GM23338 (cell line): ENCODE data around the gene FBXO38. TPM values are rescaled to one million over a fixed set of nuclear protein-coding genes. Genes with fewer than 3 reads are reported as not detected.
A peak's percentile ranks its signal among the peaks of the same experiment; 100 is the strongest.

ENCODE experiments used
- ATAC-seq: fragments of 200-7000 bp; cut with Tn5 transposase; 3 replicates; pipeline ENCODE4 v1.9.1; 2020
- DNase-seq: peaks from one replicate; pipeline ENCODE4 v3.0.0-alpha.2; 2015; ENCODE audit warnings: low spot score
- H2AFZ ChIP-seq: fragments of 200-600 bp; sonication (generic); 2 replicates; pipeline ENCODE4 v1.8.0; 2016; ENCODE audit warnings: antibody characterized with exemption, mild to moderate bottlenecking, moderate library complexity
- H3F3A ChIP-seq: fragments of 200-600 bp; sonication (generic); replicated peaks from 2 replicates; pipeline ENCODE4 v1.8.0; 2017; ENCODE audit warnings: antibody characterized with exemption, mixed run types, low read depth
- H3K27ac ChIP-seq: fragments of 200-600 bp; sonication (generic); 2 replicates; pipeline ENCODE4 v1.6.1; 2016; ENCODE audit warnings: low read depth
- H3K27me3 ChIP-seq: fragments of 200-600 bp; sonication (generic); 2 replicates; pipeline ENCODE4 v1.8.0; 2016; ENCODE audit warnings: mild to moderate bottlenecking, mixed run types, moderate library complexity; ENCODE audit not compliant: insufficient read depth
- H3K36me3 ChIP-seq: fragments of 200-600 bp; sonication (generic); 2 replicates; pipeline ENCODE4 v1.8.0; 2016; ENCODE audit warnings: mild to moderate bottlenecking; ENCODE audit not compliant: insufficient read depth
- H3K4me1 ChIP-seq: fragments of 200-600 bp; sonication (generic); 2 replicates; pipeline ENCODE4 v1.8.0; 2016; ENCODE audit warnings: mild to moderate bottlenecking, moderate library complexity; ENCODE audit not compliant: insufficient read depth
- H3K4me2 ChIP-seq: fragments of 200-600 bp; sonication (generic); 2 replicates; pipeline ENCODE4 v1.7.1; 2017; ENCODE audit warnings: mixed run types
- H3K4me3 ChIP-seq: fragments of 200-600 bp; sonication (generic); 2 replicates; pipeline ENCODE4 v1.6.1; 2016; ENCODE audit warnings: mixed run types
- H3K79me2 ChIP-seq: fragments of 200-600 bp; sonication (generic); replicated peaks from 2 replicates; pipeline ENCODE4 v1.8.0; 2017; ENCODE audit warnings: mild to moderate bottlenecking; ENCODE audit not compliant: insufficient read depth
- H3K9me2 ChIP-seq: fragments of 200-600 bp; sonication (generic); 2 replicates; pipeline ENCODE4 v1.8.0; 2017; ENCODE audit not compliant: insufficient read depth
- H4K20me1 ChIP-seq: fragments of 200-600 bp; sonication (generic); replicated peaks from 2 replicates; pipeline ENCODE4 v1.8.0; 2017; ENCODE audit warnings: mild to moderate bottlenecking; ENCODE audit not compliant: insufficient read depth
- H3K27ac Mint-ChIP-seq: 2 replicates; pipeline ENCODE4 v1.8.0; 2020; ENCODE audit warnings: inconsistent platforms, mild to moderate bottlenecking, moderate library complexity, mixed read lengths
- H3K27me3 Mint-ChIP-seq: 3 replicates; pipeline ENCODE4 v1.8.0; 2022; ENCODE audit warnings: low read depth, mild to moderate bottlenecking, moderate library complexity, mixed read lengths, inconsistent platforms; ENCODE audit not compliant: insufficient read depth, poor library complexity
- H3K36me3 Mint-ChIP-seq: 3 replicates; pipeline ENCODE4 v1.8.0; 2021; ENCODE audit warnings: low read depth, mild to moderate bottlenecking, inconsistent platforms, moderate library complexity, mixed read lengths
- H3K4me1 Mint-ChIP-seq: 3 replicates; pipeline ENCODE4 v1.8.0; 2020; ENCODE audit warnings: mild to moderate bottlenecking, inconsistent platforms, mixed read lengths
- H3K4me3 Mint-ChIP-seq: 3 replicates; pipeline ENCODE4 v1.8.0; 2021; ENCODE audit warnings: moderate library complexity, mild to moderate bottlenecking, inconsistent platforms, mixed read lengths
- H3K9me3 Mint-ChIP-seq: 3 replicates; pipeline ENCODE4 v1.8.0; 2020; ENCODE audit warnings: moderate library complexity, mild to moderate bottlenecking, inconsistent platforms, mixed read lengths
- CREB1 ChIP-seq: fragments of 250-450 bp; sonication (Bioruptor Pico); IDR thresholded peaks from 2 replicates; pipeline ENCODE4 v1.5.0; 2020; ENCODE audit warnings: low read depth, mild to moderate bottlenecking, moderate library complexity
- POLR2AphosphoS5 ChIP-seq: IDR thresholded peaks from 2 replicates; pipeline ENCODE4 v1.6.1; 2016; ENCODE audit warnings: antibody characterized with exemption, low read depth
- STAT1 ChIP-seq: IDR thresholded peaks from one replicate; pipeline ENCODE4 v1.6.1; 2016; ENCODE audit warnings: antibody characterized with exemption; ENCODE audit not compliant: unreplicated experiment
- ZNF114 ChIP-seq: fragments of 250-450 bp; sonication (Bioruptor Pico); IDR thresholded peaks from 2 replicates; pipeline ENCODE4 v1.5.0; 2020; ENCODE audit warnings: mild to moderate bottlenecking, moderate library complexity
- ZNF331 ChIP-seq: fragments of 250-450 bp; sonication (Bioruptor Pico); IDR thresholded peaks from 2 replicates; pipeline ENCODE4 v1.5.0; 2020; ENCODE audit warnings: low read depth, mild to moderate bottlenecking, moderate library complexity
- long read RNA-seq: library from polyadenylated mRNA; unstranded; transcript quantifications from one replicate; pipeline ENCODE4 v2.0.0, GENCODE V29; 2020; ENCODE audit not compliant: unreplicated experiment
- polyA plus RNA-seq: library from polyadenylated mRNA; unstranded; fragments of >200 nt; fragmentation: Nextera tagmentation; extraction: Ambion mirVana; gene quantifications from 2 replicates; pipeline ENCODE4 v1.2.1, GENCODE V29; 2016
- total RNA-seq: library from RNA; depleted of rRNA; stranded (reverse); fragments of >200 nt; shearing (Covaris generic); gene quantifications from 2 replicates; pipeline ENCODE4 v1.2.3, GENCODE V29; 2014; rRNA removed
- TF ChIP-seq, protein P1 (sequence below): fragments of 250-450 bp; sonication (Bioruptor Pico); IDR thresholded peaks from 2 replicates; pipeline ENCODE4 v1.5.0; 2020; ENCODE audit warnings: mild to moderate bottlenecking, moderate library complexity
- TF ChIP-seq, protein P2 (sequence below), 2 experiments: fragments of 200-600 bp in 1 of 2; sonication (generic) in 1 of 2; conservative IDR thresholded peaks; 2 replicates each; pipeline versions ENCODE4 v1.5.1 to v1.6.1; 2016 to 2017; ENCODE audit warnings: antibody characterized with exemption in 2 of 2, low read depth in 2 of 2, mild to moderate bottlenecking in 2 of 2, moderate library complexity in 1 of 2
- TF ChIP-seq, protein P3 (sequence below): IDR thresholded peaks from 2 replicates; pipeline ENCODE4 v1.6.1; 2016; ENCODE audit warnings: antibody characterized with exemption

FBXO38 gene, protein sequence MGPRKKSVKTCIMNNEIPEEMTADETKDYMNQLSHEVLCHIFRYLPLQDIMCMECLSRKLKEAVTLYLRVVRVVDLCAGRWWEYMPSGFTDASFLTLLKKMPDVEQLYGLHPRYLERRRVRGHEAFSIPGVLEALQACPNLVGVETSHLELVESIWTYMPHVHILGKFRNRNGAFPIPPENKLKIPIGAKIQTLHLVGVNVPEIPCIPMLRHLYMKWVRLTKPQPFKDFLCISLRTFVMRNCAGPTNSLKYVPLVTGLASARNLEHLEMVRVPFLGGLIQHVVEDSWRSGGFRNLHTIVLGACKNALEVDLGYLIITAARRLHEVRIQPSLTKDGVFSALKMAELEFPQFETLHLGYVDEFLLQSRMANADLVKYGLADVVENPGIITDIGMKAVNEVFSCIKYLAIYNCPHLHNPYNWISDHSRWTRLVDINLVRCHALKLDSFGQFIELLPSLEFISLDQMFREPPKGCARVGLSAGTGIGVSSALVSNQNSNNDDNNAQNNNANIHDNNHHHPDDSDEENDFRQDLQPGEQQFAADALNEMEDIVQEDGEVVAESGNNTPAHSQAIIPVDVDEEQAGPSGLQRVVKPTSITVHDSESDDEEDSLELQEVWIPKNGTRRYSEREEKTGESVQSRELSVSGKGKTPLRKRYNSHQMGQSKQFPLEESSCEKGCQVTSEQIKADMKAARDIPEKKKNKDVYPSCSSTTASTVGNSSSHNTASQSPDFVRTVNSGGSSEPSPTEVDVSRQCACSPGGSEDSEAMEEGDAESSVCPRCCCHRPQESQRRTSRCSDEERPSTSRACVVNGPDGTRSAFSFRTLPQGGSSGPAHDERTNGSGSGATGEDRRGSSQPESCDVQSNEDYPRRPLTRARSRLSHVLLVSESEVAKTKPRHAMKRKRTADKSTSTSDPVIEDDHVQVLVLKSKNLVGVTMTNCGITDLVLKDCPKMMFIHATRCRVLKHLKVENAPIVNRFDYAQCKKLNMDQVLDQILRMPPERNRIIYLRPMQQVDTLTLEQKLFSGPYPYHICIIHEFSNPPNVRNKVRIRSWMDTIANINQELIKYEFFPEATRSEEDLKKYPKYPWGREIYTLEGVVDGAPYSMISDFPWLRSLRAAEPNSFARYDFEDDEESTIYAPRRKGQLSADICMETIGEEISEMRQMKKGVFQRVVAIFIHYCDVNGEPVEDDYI
- total RNA-seq (45.6 and 63.9 TPM in 2 replicates), polyA plus RNA-seq (12.0 and 13.3 TPM in 2 replicates)
- long read RNA-seq: 0 reads

DNA sequence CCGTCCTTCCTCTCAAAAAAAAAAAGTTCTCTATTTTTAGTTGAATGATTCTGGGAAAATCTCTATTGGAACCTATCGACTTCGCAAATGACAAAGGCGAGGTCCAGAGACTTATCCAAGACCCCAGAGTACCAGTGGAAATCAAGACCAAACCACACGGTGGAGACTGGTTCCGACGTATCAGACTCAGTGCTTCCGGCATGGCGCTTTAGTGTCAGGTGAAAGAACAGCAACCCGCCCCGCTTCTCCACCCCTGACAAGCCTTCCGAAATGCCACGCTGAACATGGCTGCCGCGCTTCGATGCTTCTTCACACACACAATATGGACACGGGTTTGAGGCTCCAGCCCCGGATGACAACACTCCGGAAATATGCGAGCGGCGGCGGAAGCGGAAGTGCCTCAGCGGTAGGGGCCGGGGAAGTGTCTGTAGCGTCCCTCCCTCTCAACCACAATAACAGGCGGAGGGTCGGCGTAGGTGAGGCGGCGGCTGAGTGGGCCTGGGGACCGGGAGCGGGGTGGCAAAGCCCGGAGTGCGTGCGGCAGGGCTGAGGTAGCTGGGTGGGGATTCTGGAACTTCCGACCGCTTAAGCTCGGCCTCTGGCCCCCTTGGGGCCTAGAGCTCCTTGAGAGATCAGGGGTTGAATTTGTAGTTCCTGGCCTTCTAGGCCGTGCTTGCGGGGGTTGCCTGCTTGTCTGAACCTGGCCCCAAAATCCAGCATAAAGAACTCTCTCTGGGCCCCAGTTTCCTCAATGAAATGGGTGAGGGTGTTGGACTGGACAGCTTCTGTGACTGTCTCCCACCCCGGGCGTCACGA is at the start of gene FBXO38:
Gene FBXO38, plus strand, starts transcription at position 395 of the 816 bp plus-strand sequence. CDS start 10,819 bp downstream, outside the sequence.
- Mint-ChIP-seq H3K9me3 (peaks cover 1% of the 10 kb centered on the region; the same call in 1 of the 3 replicates), H3K4me1 (peaks cover 19% of the 10 kb centered on the region), H3K4me3 (peak within 1 kb of the TSS; percentile 98)
- TF ChIP-seq STAT1 (no peak), CREB1 (CRISPR knock-in tag) (no peak), ZNF331 (CRISPR knock-in tag) (no peak), ZNF114 (CRISPR knock-in tag) (no peak), POLR2AphosphoS5 (peak; percentile 92)
- TF ChIP-seq, protein P1, sequence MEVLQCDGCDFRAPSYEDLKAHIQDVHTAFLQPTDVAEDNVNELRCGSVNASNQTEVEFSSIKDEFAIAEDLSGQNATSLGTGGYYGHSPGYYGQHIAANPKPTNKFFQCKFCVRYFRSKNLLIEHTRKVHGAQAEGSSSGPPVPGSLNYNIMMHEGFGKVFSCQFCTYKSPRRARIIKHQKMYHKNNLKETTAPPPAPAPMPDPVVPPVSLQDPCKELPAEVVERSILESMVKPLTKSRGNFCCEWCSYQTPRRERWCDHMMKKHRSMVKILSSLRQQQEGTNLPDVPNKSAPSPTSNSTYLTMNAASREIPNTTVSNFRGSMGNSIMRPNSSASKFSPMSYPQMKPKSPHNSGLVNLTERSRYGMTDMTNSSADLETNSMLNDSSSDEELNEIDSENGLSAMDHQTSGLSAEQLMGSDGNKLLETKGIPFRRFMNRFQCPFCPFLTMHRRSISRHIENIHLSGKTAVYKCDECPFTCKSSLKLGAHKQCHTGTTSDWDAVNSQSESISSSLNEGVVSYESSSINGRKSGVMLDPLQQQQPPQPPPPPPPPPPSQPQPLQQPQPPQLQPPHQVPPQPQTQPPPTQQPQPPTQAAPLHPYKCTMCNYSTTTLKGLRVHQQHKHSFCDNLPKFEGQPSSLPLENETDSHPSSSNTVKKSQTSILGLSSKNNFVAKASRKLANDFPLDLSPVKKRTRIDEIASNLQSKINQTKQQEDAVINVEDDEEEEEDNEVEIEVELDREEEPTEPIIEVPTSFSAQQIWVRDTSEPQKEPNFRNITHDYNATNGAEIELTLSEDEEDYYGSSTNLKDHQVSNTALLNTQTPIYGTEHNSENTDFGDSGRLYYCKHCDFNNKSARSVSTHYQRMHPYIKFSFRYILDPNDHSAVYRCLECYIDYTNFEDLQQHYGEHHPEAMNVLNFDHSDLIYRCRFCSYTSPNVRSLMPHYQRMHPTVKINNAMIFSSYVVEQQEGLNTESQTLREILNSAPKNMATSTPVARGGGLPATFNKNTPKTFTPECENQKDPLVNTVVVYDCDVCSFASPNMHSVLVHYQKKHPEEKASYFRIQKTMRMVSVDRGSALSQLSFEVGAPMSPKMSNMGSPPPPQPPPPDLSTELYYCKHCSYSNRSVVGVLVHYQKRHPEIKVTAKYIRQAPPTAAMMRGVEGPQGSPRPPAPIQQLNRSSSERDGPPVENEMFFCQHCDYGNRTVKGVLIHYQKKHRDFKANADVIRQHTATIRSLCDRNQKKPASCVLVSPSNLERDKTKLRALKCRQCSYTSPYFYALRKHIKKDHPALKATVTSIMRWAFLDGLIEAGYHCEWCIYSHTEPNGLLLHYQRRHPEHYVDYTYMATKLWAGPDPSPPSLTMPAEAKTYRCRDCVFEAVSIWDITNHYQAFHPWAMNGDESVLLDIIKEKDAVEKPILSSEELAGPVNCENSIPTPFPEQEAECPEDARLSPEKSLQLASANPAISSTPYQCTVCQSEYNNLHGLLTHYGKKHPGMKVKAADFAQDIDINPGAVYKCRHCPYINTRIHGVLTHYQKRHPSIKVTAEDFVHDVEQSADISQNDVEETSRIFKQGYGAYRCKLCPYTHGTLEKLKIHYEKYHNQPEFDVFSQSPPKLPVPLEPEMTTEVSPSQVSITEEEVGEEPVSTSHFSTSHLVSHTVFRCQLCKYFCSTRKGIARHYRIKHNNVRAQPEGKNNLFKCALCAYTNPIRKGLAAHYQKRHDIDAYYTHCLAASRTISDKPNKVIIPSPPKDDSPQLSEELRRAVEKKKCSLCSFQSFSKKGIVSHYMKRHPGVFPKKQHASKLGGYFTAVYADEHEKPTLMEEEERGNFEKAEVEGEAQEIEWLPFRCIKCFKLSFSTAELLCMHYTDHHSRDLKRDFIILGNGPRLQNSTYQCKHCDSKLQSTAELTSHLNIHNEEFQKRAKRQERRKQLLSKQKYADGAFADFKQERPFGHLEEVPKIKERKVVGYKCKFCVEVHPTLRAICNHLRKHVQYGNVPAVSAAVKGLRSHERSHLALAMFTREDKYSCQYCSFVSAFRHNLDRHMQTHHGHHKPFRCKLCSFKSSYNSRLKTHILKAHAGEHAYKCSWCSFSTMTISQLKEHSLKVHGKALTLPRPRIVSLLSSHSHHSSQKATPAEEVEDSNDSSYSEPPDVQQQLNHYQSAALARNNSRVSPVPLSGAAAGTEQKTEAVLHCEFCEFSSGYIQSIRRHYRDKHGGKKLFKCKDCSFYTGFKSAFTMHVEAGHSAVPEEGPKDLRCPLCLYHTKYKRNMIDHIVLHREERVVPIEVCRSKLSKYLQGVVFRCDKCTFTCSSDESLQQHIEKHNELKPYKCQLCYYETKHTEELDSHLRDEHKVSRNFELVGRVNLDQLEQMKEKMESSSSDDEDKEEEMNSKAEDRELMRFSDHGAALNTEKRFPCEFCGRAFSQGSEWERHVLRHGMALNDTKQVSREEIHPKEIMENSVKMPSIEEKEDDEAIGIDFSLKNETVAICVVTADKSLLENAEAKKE: no peak
- TF ChIP-seq, protein P2, sequence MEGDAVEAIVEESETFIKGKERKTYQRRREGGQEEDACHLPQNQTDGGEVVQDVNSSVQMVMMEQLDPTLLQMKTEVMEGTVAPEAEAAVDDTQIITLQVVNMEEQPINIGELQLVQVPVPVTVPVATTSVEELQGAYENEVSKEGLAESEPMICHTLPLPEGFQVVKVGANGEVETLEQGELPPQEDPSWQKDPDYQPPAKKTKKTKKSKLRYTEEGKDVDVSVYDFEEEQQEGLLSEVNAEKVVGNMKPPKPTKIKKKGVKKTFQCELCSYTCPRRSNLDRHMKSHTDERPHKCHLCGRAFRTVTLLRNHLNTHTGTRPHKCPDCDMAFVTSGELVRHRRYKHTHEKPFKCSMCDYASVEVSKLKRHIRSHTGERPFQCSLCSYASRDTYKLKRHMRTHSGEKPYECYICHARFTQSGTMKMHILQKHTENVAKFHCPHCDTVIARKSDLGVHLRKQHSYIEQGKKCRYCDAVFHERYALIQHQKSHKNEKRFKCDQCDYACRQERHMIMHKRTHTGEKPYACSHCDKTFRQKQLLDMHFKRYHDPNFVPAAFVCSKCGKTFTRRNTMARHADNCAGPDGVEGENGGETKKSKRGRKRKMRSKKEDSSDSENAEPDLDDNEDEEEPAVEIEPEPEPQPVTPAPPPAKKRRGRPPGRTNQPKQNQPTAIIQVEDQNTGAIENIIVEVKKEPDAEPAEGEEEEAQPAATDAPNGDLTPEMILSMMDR (conservative IDR thresholded peaks at IDR 0.05; ENCODE audit: low read depth in 2 of 2): peak; percentile 15 to 26; a peak in 1 of 4 replicates
- TF ChIP-seq, protein P3, sequence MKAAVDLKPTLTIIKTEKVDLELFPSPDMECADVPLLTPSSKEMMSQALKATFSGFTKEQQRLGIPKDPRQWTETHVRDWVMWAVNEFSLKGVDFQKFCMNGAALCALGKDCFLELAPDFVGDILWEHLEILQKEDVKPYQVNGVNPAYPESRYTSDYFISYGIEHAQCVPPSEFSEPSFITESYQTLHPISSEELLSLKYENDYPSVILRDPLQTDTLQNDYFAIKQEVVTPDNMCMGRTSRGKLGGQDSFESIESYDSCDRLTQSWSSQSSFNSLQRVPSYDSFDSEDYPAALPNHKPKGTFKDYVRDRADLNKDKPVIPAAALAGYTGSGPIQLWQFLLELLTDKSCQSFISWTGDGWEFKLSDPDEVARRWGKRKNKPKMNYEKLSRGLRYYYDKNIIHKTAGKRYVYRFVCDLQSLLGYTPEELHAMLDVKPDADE: peak; percentile 95

More for the DNA sequence above, at the start of gene FBXO38:
- Histone ChIP-seq H3K79me2 (peaks cover 49% of the 10 kb centered on the region), H3K4me2 (peak within 1 kb of the TSS; percentile 93), H3K27ac (peak within 1 kb of the TSS; percentile 85), H3F3A (no peaks in the 10 kb centered on the region), H3K36me3 (no peaks in the 10 kb centered on the region), H3K4me3 (peak within 1 kb of the TSS; percentile 91), H3K4me1 (peaks cover 19% of the 10 kb centered on the region; the same call in 1 of the 2 replicates), H2AFZ (peak within 1 kb of the TSS; percentile 70), H3K27me3 (no peaks in the 10 kb centered on the region), H3K9me2 (no peaks in the 10 kb centered on the region), H4K20me1 (0 out of 2 replicates have a peak, but pooled peaks cover 4% of the 10 kb centered on the region)
- Mint-ChIP-seq H3K27ac (peak within 1 kb of the TSS; percentile 97), H3K36me3 (peaks cover 6% of the 10 kb centered on the region; the same call in 1 of the 3 replicates), H3K27me3 (no peaks in the 10 kb centered on the region)
- ATAC-seq (peak; percentile 99), DNase-seq (peak; percentile 99)
